Right lung (tissue), 5 donors: Measurements from ENCODE around the gene RORC. TPM values are rescaled to one million over a fixed set of nuclear protein-coding genes. Genes with fewer than 3 reads are reported as not detected.

Experiments used
- DNase-seq, 2 donors: peaks; one replicate each; pipeline ENCODE4 v3.0.0-alpha.2; 2013
- polyA plus RNA-seq, 5 donors: library from polyadenylated mRNA; unstranded; fragments of 120-200 nt; gene quantifications; one replicate each; pipeline versions ENCODE4 v1.2.1 to v1.2.3, GENCODE V29; 2013; ENCODE audit warnings: inconsistent platforms in 1 of 5, low replicate concordance in 1 of 5; ENCODE audit not compliant: insufficient read length in 5 of 5, insufficient read depth in 1 of 5

Gene RORC
- polyA plus RNA-seq, 5 donors: 6.6 to 11.2 (median 10.7) TPM

- no peak for DNase-seq
Observed at GRCh38 chr1:151849871-151850270, 18.3 kb upstream of the RORC start.

GRCh38 chr1:151849126-151849525, 17.5 kb upstream of the RORC start:
- DNase-seq: no peak

GRCh38 chr1:151847867-151848596, 16.4 kb upstream of the RORC start:
- peak; percentile 73 to 81 for DNase-seq

GRCh38 chr1:151846686-151847237, 15.2 kb upstream of the RORC start:
- no peak for DNase-seq

GRCh38 chr1:151846062-151846568, 14.5 kb upstream of the RORC start:
- no peak for DNase-seq

- DNase-seq: no peak
Observed at GRCh38 chr1:151843398-151843797, 11.8 kb upstream of the RORC start.

- DNase-seq: no peak
Observed at GRCh38 chr1:151841141-151841540, 9.5 kb upstream of the RORC start.

- DNase-seq: no peak
Observed at GRCh38 chr1:151840421-151840820, 8.8 kb upstream of the RORC start.

- peak; percentile 58 to 62 for DNase-seq
Observed at GRCh38 chr1:151839457-151840403, 8.1 kb upstream of the RORC start, which contains the start of gene C2CD4D. Gene C2CD4D, minus strand, starts transcription at chr1:151839820. Its CDS starts 831 bp downstream, at chr1:151838989.

- DNase-seq: no peak
Observed at GRCh38 chr1:151839082-151839412, 7.4 kb upstream of the RORC start.

GRCh38 chr1:151838222-151839081, 6.8 kb upstream of the RORC start:
- no peak for DNase-seq

- no peak for DNase-seq
Observed at GRCh38 chr1:151837884-151838221, 6.3 kb upstream of the RORC start.

GRCh38 chr1:151837197-151837596, 5.6 kb upstream of the RORC start:
- DNase-seq: no peak

- DNase-seq: no peak
Observed at GRCh38 chr1:151835596-151835995, 4.0 kb upstream of the RORC start.

- DNase-seq: no peak
Observed at GRCh38 chr1:151834239-151834638, 2.6 kb upstream of the RORC start.

GRCh38 chr1:151833172-151833900, 1.7 kb upstream of the RORC start:
- DNase-seq: no peak

- DNase-seq: peak; percentile 78 to 80
Observed at GRCh38 chr1:151832318-151832980, 847 bp upstream of the RORC start.

- DNase-seq: no peak
Observed at GRCh38 chr1:151831256-151831591, 378 bp downstream of the RORC start.

GRCh38 chr1:151830055-151830454, 1.5 kb downstream of the RORC start:
- no peak for DNase-seq

- no peak for DNase-seq
Observed at GRCh38 chr1:151829352-151830046, 2.1 kb downstream of the RORC start.
